ENCODE data around the gene F2RL1.
"Not testable (repeated sequence)": the region's sequence is repeated elsewhere in the genome, so short reads cannot be mapped to it uniquely, and the experiment has no call there.

The F2RL1 gene

GRCh38 chr5:76851728-76852369, 33.0 kb downstream of the F2RL1 start:
- no peak for TF ChIP-seq CTCF (IDR thresholded peaks at IDR 0.05; ENCODE audit: low read depth, low read length)
- H3K4me3 ChIP-seq (ENCODE audit: low read depth, low read length): no peak overlapping the region

GRCh38 chr5:76852772-76853171, 33.9 kb downstream of the F2RL1 start:
- TF ChIP-seq CTCF (IDR thresholded peaks at IDR 0.05; ENCODE audit: low read depth, low read length): no peak
- no peak overlapping the region for H3K4me3 ChIP-seq (ENCODE audit: low read depth, low read length)

- H3K4me3 ChIP-seq (ENCODE audit: low read depth, low read length): not testable (repeated sequence)
Observed at GRCh38 chr5:76853741-76854140, 34.9 kb downstream of the F2RL1 start.

GRCh38 chr5:76854644-76855043, 35.8 kb downstream of the F2RL1 start:
- no peak overlapping the region for H3K4me3 ChIP-seq (ENCODE audit: low read depth, low read length)
- no peak for TF ChIP-seq CTCF (IDR thresholded peaks at IDR 0.05; ENCODE audit: low read depth, low read length)

- not testable (repeated sequence) for H3K4me3 ChIP-seq (ENCODE audit: low read depth, low read length)
Observed at GRCh38 chr5:76855501-76855900, 36.7 kb downstream of the F2RL1 start.

- no peak for TF ChIP-seq CTCF (IDR thresholded peaks at IDR 0.05; ENCODE audit: low read depth, low read length)
- no peak overlapping the region for H3K4me3 ChIP-seq (ENCODE audit: low read depth, low read length)
Observed at GRCh38 chr5:76855961-76856360, 37.1 kb downstream of the F2RL1 start.

GRCh38 chr5:76856800-76857199, 38.0 kb downstream of the F2RL1 start:
- H3K4me3 ChIP-seq (ENCODE audit: low read depth, low read length): not testable (repeated sequence)

GRCh38 chr5:76859591-76860247, 40.9 kb downstream of the F2RL1 start:
- no peak for TF ChIP-seq CTCF (IDR thresholded peaks at IDR 0.05; ENCODE audit: low read depth, low read length)
- H3K4me3 ChIP-seq (ENCODE audit: low read depth, low read length): no peak overlapping the region

- no peak overlapping the region for H3K4me3 ChIP-seq (ENCODE audit: low read depth, low read length)
- TF ChIP-seq CTCF (IDR thresholded peaks at IDR 0.05; ENCODE audit: low read depth, low read length): no peak
Observed at GRCh38 chr5:76861612-76862011, 42.8 kb downstream of the F2RL1 start.
